Keratinocyte (primary cell): Measurements from ENCODE around the gene POC5. TPM values are rescaled to one million over a fixed set of nuclear protein-coding genes. Genes with fewer than 3 reads are reported as not detected.

Experiments
- DNase-seq: peaks from one replicate; pipeline ENCODE4 v3.0.0-alpha.2; 2011; ENCODE audit warnings: low read depth, missing footprints, low spot score
- FAIRE-seq: peaks from 2 replicates; lab custom pipeline; 2011; peaks lifted over from hg19 to GRCh38; lab: Jason Lieb, UNC
- H2AFZ ChIP-seq: 2 replicates; pipeline ENCODE4 v1.6.0; 2012; ENCODE audit warnings: low read length, control low read depth, inconsistent platforms; ENCODE audit not compliant: control insufficient read depth
- H3K27ac ChIP-seq: 2 replicates; pipeline ENCODE4 v1.5.1; 2011; ENCODE audit warnings: low read length; ENCODE audit not compliant: control insufficient read depth, insufficient read depth
- H3K27me3 ChIP-seq: 3 replicates; pipeline ENCODE4 v1.6.0; 2011; ENCODE audit warnings: low read length; ENCODE audit not compliant: control insufficient read depth, insufficient read depth; ENCODE audit errors: extremely low read depth
- H3K36me3 ChIP-seq, 2 experiments: 2 replicates in 1 of 2; 3 replicates in 1 of 2; pipeline ENCODE4 v1.5.1; 2011; ENCODE audit warnings: low read length in 2 of 2, mild to moderate bottlenecking in 1 of 2; ENCODE audit not compliant: control insufficient read depth in 2 of 2, insufficient read depth in 2 of 2; ENCODE audit errors: extremely low read depth in 1 of 2
- H3K4me1 ChIP-seq: 3 replicates; pipeline ENCODE4 v1.5.1; 2011; ENCODE audit warnings: low read length; ENCODE audit not compliant: control insufficient read depth, insufficient read depth; ENCODE audit errors: extremely low read depth
- H3K4me2 ChIP-seq: 3 replicates; pipeline ENCODE4 v1.6.0; 2011; ENCODE audit warnings: low read depth, low read length; ENCODE audit not compliant: control insufficient read depth, insufficient read depth; ENCODE audit errors: extremely low read depth
- H3K4me3 ChIP-seq, 3 experiments: fragments of 200-600 bp in 1 of 3; sonication (generic) in 1 of 3; 2 replicates in 2 of 3; 3 replicates in 1 of 3; pipeline ENCODE4 v1.5.1; 2011 to 2016; ENCODE audit warnings: low read length in 3 of 3, mild to moderate bottlenecking in 3 of 3, control low read depth in 2 of 3, inconsistent platforms in 1 of 3, low read depth in 1 of 3, mixed read lengths in 1 of 3, mixed run types in 1 of 3, moderate library complexity in 1 of 3; ENCODE audit not compliant: control insufficient read depth in 2 of 3, insufficient read depth in 2 of 3; ENCODE audit errors: extremely low read depth in 1 of 3
- H3K79me2 ChIP-seq: 2 replicates; pipeline ENCODE4 v1.6.0; 2012; ENCODE audit warnings: low read length; ENCODE audit not compliant: control insufficient read depth, insufficient read depth
- H3K9ac ChIP-seq: 3 replicates; pipeline ENCODE4 v1.6.0; 2011; ENCODE audit warnings: low read length; ENCODE audit not compliant: control insufficient read depth, insufficient read depth; ENCODE audit errors: extremely low read depth
- H3K9me1 ChIP-seq: 3 replicates; pipeline ENCODE4 v1.6.0; 2011; ENCODE audit warnings: low read length; ENCODE audit not compliant: control insufficient read depth, insufficient read depth; ENCODE audit errors: extremely low read depth
- H3K9me3 ChIP-seq: 2 replicates; pipeline ENCODE4 v1.5.1; 2012; ENCODE audit warnings: low read depth, low read length; ENCODE audit not compliant: control insufficient read depth
- H4K20me1 ChIP-seq: 3 replicates; pipeline ENCODE4 v1.6.0; 2011; ENCODE audit warnings: low read length; ENCODE audit not compliant: control insufficient read depth, insufficient read depth; ENCODE audit errors: extremely low read depth
- EZH2 ChIP-seq: IDR thresholded peaks from one replicate; pipeline ENCODE4 v1.6.1; 2012; ENCODE audit warnings: inconsistent platforms, mild to moderate bottlenecking, low read length, moderate library complexity
- dilution Hi-C: fragments of 300-500 bp; cut with MboI; formaldehyde crosslinking; loops from one replicate; pipeline ENCODE4 v1.7.0; 2020; ENCODE audit warnings: low sequenced_read_pairs; ENCODE audit not compliant: extremely low pct_ligation_motif_present
- polyA plus RNA-seq, 5 experiments: library from polyadenylated mRNA; depleted of rRNA in 3 of 5; stranded (reverse) in 3 of 5; stranded (forward) in 1 of 5; unstranded in 1 of 5; fragments of >200 nt; gene quantifications; 1 replicate in 1 of 5; 2 replicates in 3 of 5; 3 replicates in 1 of 5; pipeline versions ENCODE4 v1.2.1 to v1.2.3, GENCODE V29; 2011 to 2012; ENCODE audit warnings: missing spikeins in 2 of 5, low read depth in 1 of 5, low replicate concordance in 1 of 5
- TF ChIP-seq, protein P1 (sequence below), 3 experiments: IDR thresholded peaks in 1 of 3; conservative IDR thresholded peaks in 1 of 3; optimal IDR thresholded peaks in 1 of 3; 2 replicates in 2 of 3; 3 replicates in 1 of 3; pipeline versions ENCODE3 to v1.5.1; 2011; ENCODE audit warnings: low read length in 3 of 3, mild to moderate bottlenecking in 3 of 3, moderate library complexity in 2 of 3, control low read depth in 1 of 3, inconsistent platforms in 1 of 3; ENCODE audit not compliant: insufficient read depth in 2 of 3; ENCODE audit errors: extremely low read depth in 1 of 3

The POC5 gene
- polyA plus RNA-seq, 1 donor (not counting 4 experiments of a cell fraction or from before 2014, with no cell fraction given), result 10.4 TPM

DNA sequence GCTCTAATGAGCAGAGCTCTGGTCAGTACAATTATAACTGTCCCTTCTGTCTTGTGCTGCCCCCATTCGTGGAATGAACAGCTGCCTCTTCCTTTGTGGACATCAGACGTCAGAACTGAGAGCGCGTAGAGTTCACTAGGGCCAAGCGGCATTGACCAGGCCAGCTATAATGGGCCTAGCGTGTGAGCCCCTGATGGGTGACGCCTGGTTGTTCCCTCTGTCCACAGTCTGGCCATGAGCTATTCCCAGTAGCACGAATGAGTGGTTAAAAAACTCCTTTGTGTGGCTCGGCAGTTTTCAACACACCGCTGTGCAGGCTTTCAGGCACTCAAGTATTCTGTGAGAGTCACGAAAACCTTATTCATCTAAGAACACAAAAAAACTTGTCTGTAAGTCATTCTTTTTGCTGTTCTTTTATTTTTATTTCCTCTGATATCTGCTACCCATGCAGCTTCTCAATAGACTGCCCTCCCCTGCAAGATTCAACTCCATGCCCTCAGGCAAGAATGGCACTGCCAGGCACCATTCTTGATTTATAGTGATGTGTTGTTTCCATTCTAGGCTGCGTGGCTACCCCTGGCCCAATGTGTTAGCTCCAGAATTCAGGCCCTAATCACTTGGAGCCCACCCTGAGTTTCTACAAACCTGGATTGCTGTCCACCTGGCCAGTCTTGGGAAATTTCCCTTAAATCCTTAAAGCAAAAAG is 53.5 kb downstream of the POC5 start:
- TF ChIP-seq EZH2, result no peak
- TF ChIP-seq, protein P1, sequence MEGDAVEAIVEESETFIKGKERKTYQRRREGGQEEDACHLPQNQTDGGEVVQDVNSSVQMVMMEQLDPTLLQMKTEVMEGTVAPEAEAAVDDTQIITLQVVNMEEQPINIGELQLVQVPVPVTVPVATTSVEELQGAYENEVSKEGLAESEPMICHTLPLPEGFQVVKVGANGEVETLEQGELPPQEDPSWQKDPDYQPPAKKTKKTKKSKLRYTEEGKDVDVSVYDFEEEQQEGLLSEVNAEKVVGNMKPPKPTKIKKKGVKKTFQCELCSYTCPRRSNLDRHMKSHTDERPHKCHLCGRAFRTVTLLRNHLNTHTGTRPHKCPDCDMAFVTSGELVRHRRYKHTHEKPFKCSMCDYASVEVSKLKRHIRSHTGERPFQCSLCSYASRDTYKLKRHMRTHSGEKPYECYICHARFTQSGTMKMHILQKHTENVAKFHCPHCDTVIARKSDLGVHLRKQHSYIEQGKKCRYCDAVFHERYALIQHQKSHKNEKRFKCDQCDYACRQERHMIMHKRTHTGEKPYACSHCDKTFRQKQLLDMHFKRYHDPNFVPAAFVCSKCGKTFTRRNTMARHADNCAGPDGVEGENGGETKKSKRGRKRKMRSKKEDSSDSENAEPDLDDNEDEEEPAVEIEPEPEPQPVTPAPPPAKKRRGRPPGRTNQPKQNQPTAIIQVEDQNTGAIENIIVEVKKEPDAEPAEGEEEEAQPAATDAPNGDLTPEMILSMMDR (optimal IDR thresholded peaks at IDR 0.05 in 1 of 3, IDR thresholded peaks at IDR 0.05 in 1 of 3, conservative IDR thresholded peaks at IDR 0.05 in 1 of 3; ENCODE audit: extremely low read depth in 1 of 3, insufficient read depth in 2 of 3, low read length in 3 of 3), result no peak
- H3K9me1 ChIP-seq, result no peaks in the 10 kb centered on the region
- H3K36me3 ChIP-seq, result peaks cover 0 to 2% of the 10 kb centered on the region in 2 experiments
- H3K27ac ChIP-seq, result no peak overlapping the region
- H3K4me1 ChIP-seq, result peaks cover 6% of the 10 kb centered on the region
- no peaks in the 10 kb centered on the region for H3K9me3 ChIP-seq
- H3K79me2 ChIP-seq, result no peaks in the 10 kb centered on the region
- no peak overlapping the region for H3K4me2 ChIP-seq
- dilution Hi-C loops, result no loop called here
- H4K20me1 ChIP-seq, result no peaks in the 10 kb centered on the region
- H3K27me3 ChIP-seq, result no peaks in the 10 kb centered on the region
- FAIRE-seq (no peak), DNase-seq (no peak)
- no peak overlapping the region for H3K9ac ChIP-seq
- H3K4me3 ChIP-seq, result no peak overlapping the region
- no peak overlapping the region for H2AFZ ChIP-seq

DNA sequence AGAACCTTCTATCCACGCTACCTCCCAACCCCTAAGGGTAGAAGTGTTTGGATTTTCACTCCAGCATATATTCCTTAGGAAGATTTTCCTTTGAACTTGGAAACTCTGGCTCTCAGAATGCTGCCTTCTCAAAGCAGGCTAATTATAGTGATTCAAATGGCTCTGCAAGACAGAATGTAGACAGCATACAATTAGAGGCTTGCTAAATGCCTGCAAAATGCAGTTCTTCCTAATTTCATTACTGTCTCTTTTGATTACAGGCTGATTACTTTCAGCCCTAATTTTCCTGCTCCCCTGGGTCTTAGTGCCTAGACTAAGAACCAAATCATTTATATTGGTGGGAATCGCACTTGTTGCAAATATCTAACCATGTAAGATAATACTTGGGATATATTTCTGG is 55.2 kb downstream of the POC5 start:
- Histone ChIP-seq H2AFZ (no peak overlapping the region), H3K9me1 (no peaks in the 10 kb centered on the region), H3K36me3 (peaks cover 0 to 2% of the 10 kb centered on the region in 2 experiments), H3K27ac (no peak overlapping the region), H3K4me2 (no peak overlapping the region), H3K9ac (no peak overlapping the region), H3K27me3 (no peaks in the 10 kb centered on the region), H3K79me2 (no peaks in the 10 kb centered on the region), H3K4me1 (peaks cover 9% of the 10 kb centered on the region), H3K9me3 (no peaks in the 10 kb centered on the region), H4K20me1 (no peaks in the 10 kb centered on the region), H3K4me3 (no peak overlapping the region)
- dilution Hi-C loops, result no loop called here
- FAIRE-seq (no peak), DNase-seq (no peak)
- TF ChIP-seq, protein P1 (optimal IDR thresholded peaks at IDR 0.05 in 1 of 3, IDR thresholded peaks at IDR 0.05 in 1 of 3, conservative IDR thresholded peaks at IDR 0.05 in 1 of 3; ENCODE audit: extremely low read depth in 1 of 3, insufficient read depth in 2 of 3, low read length in 3 of 3), result no peak
- no peak for TF ChIP-seq EZH2
